C4-2B (cell line): ENCODE data around the gene OPRD1.
"Not testable (repeated sequence)": the region's sequence is repeated elsewhere in the genome, so short reads cannot be mapped to it uniquely, and the experiment has no call there.

Source experiments
- H3K27ac ChIP-seq: fragments of 450-650 bp; 2 replicates; pipeline ENCODE4 v1.5.1; 2017
- CTCF ChIP-seq: fragments of 450-650 bp; conservative IDR thresholded peaks from 2 replicates; pipeline ENCODE4 v1.5.1; 2017; ENCODE audit warnings: mild to moderate bottlenecking
- ZFX ChIP-seq: fragments of 450-650 bp; IDR thresholded peaks from 2 replicates; pipeline ENCODE4 v1.6.1; 2017

OPRD1 gene

GRCh38 chr1:28790377-28791035, 21.5 kb upstream of the OPRD1 start:
- TF ChIP-seq ZFX (no peak), CTCF (no peak)
- H3K27ac ChIP-seq = no peak overlapping the region

GRCh38 chr1:28791929-28792328, 20.0 kb upstream of the OPRD1 start:
- not testable (repeated sequence) for H3K27ac ChIP-seq

- H3K27ac ChIP-seq = no peak overlapping the region
- TF ChIP-seq CTCF = no peak; the same call in 1 of the 2 replicates
- TF ChIP-seq ZFX = no peak
Measured at GRCh38 chr1:28792644-28793121, 19.3 kb upstream of the OPRD1 start.

GRCh38 chr1:28794582-28794981, 17.4 kb upstream of the OPRD1 start:
- H3K27ac ChIP-seq = not testable (repeated sequence)

GRCh38 chr1:28796352-28797211, 15.4 kb upstream of the OPRD1 start:
- TF ChIP-seq ZFX = no peak
- no peak overlapping the region for H3K27ac ChIP-seq

GRCh38 chr1:28800324-28800723, 11.6 kb upstream of the OPRD1 start:
- no peak overlapping the region for H3K27ac ChIP-seq
- TF ChIP-seq CTCF (no peak), ZFX (no peak)

GRCh38 chr1:28801461-28801860, 10.5 kb upstream of the OPRD1 start:
- TF ChIP-seq CTCF (no peak), ZFX (no peak)
- no peak overlapping the region for H3K27ac ChIP-seq

- H3K27ac ChIP-seq = no peak overlapping the region
- TF ChIP-seq ZFX (no peak), CTCF (no peak)
Measured at GRCh38 chr1:28803051-28803450, 8.9 kb upstream of the OPRD1 start.

GRCh38 chr1:28803662-28804061, 8.3 kb upstream of the OPRD1 start:
- TF ChIP-seq CTCF (no peak), ZFX (no peak)
- H3K27ac ChIP-seq = no peak overlapping the region
